Tibial nerve (tissue), 4 donors: ENCODE measurements around the gene PLAC1. TPM values are rescaled to one million over a fixed set of nuclear protein-coding genes. Genes with fewer than 3 reads are reported as not detected.

Experiments used
- DNase-seq, 2 donors: peaks; one replicate each; pipeline ENCODE4 v3.0.0-alpha.2; 2019; ENCODE audit warnings: low spot score in 2 of 2
- H3K27ac ChIP-seq, 4 donors: fragments of 200-600 bp; sonication (generic) in 3 of 4; one replicate each; pipeline ENCODE4 v1.5.1; 2017 to 2019; ENCODE audit warnings: mild to moderate bottlenecking in 1 of 4
- H3K27me3 ChIP-seq, 2 donors: fragments of 200-600 bp; sonication (generic) in 1 of 2; one replicate each; pipeline versions ENCODE4 v1.5.1 to v1.6.0; 2017 to 2019
- H3K36me3 ChIP-seq, 3 donors: fragments of 200-600 bp; sonication (generic); one replicate each; pipeline ENCODE4 v1.5.1; 2018 to 2019
- H3K4me1 ChIP-seq, 4 donors: fragments of 200-600 bp; sonication (generic) in 3 of 4; one replicate each; pipeline ENCODE4 v1.5.1; 2017 to 2019
- H3K4me3 ChIP-seq, 4 donors: fragments of 200-600 bp; sonication (generic) in 3 of 4; one replicate each; pipeline ENCODE4 v1.5.1; 2017 to 2019; ENCODE audit warnings: mild to moderate bottlenecking in 1 of 4, moderate library complexity in 1 of 4
- H3K9me3 ChIP-seq, 4 donors: fragments of 200-600 bp; sonication (generic) in 3 of 4; one replicate each; pipeline ENCODE4 v1.5.1; 2017 to 2019
- CTCF ChIP-seq, 5 experiments: fragments of 200-600 bp in 3 of 5; fragments of 450-650 bp in 2 of 5; sonication (generic) in 3 of 5; IDR thresholded peaks; one replicate each; pipeline ENCODE4 v1.5.1; 2016 to 2019; ENCODE audit warnings: antibody characterized with exemption in 5 of 5, mild to moderate bottlenecking in 3 of 5, moderate library complexity in 2 of 5
- EP300 ChIP-seq, 2 donors: sonication (generic); formaldehyde crosslinking; IDR thresholded peaks; one replicate each; pipeline ENCODE4 v1.6.1; 2017; ENCODE audit warnings: antibody characterized with exemption in 2 of 2, mild to moderate bottlenecking in 1 of 2
- POLR2A ChIP-seq, 2 donors: fragments of 450-650 bp; IDR thresholded peaks; one replicate each; pipeline ENCODE4 v1.6.1; 2017; ENCODE audit warnings: antibody characterized with exemption in 2 of 2, mild to moderate bottlenecking in 2 of 2, moderate library complexity in 2 of 2
- WGBS, 2 donors: methylation state at CpG; one replicate each; pipeline ENCODE4 v1.1.5; 2018; 5-methylcytosine and 5-hydroxymethylcytosine counted together
- total RNA-seq, 4 donors: library from RNA; depleted of rRNA; stranded (reverse); fragments of >200 nt; gene quantifications; one replicate each; pipeline ENCODE4 v1.1.0, GENCODE V29; 2016

The PLAC1 gene
- total RNA-seq, 4 donors from 2014 or later: not detected

- TF ChIP-seq POLR2A (IDR thresholded peaks at IDR 0.05): no peak
- no peak for TF ChIP-seq EP300 (IDR thresholded peaks at IDR 0.05)
- no peak for TF ChIP-seq CTCF (IDR thresholded peaks at IDR 0.05)
- H3K36me3 ChIP-seq: no peaks in the 10 kb centered on the region
- DNase-seq: no peak
- H3K4me1 ChIP-seq: no peaks in the 10 kb centered on the region
- peaks cover 0 to 4% of the 10 kb centered on the region in 2 donors for H3K27me3 ChIP-seq
- H3K9me3 ChIP-seq: no peaks in the 10 kb centered on the region
- H3K4me3 ChIP-seq: no peak overlapping the region
- WGBS, 2 donors: 31 to 37% methylated on average over 1 of the region's 1 CpG
- no peak overlapping the region for H3K27ac ChIP-seq
Observed at GRCh38 chrX:134660627-134661026, 2.4 kb upstream of the PLAC1 start.

GRCh38 chrX:134659761-134660160 lies 1.5 kb upstream of the PLAC1 start:
- WGBS, 2 donors: 96 to 100% methylated on average over 1 of the region's 1 CpG
- no peak overlapping the region for H3K27ac ChIP-seq

GRCh38 chrX:134658760-134659023 lies 421 bp upstream of the PLAC1 start:
- TF ChIP-seq POLR2A (IDR thresholded peaks at IDR 0.05) (no peak), CTCF (IDR thresholded peaks at IDR 0.05) (no peak), EP300 (IDR thresholded peaks at IDR 0.05) (no peak)
- WGBS, 2 donors: 69 to 71% methylated on average over 1 of the region's 1 CpG
- H3K4me1 ChIP-seq: no peaks in the 10 kb centered on the region
- H3K4me3 ChIP-seq: no peak overlapping the region
- H3K27ac ChIP-seq: no peak overlapping the region
- H3K9me3 ChIP-seq: no peaks in the 10 kb centered on the region
- DNase-seq: no peak
- no peaks in the 10 kb centered on the region for H3K36me3 ChIP-seq
- peaks cover 0 to 4% of the 10 kb centered on the region in 2 donors for H3K27me3 ChIP-seq

More at GRCh38 chrX:134659761-134660160, 1.5 kb upstream of the PLAC1 start:
- Histone ChIP-seq H3K4me3 (no peak overlapping the region), H3K36me3 (no peaks in the 10 kb centered on the region), H3K9me3 (no peaks in the 10 kb centered on the region), H3K4me1 (no peaks in the 10 kb centered on the region), H3K27me3 (peaks cover 0 to 4% of the 10 kb centered on the region in 2 donors)
- TF ChIP-seq EP300 (IDR thresholded peaks at IDR 0.05): no peak
- no peak for DNase-seq

GRCh38 chrX:134654398-134655012 lies 3.8 kb downstream of the PLAC1 start:
- Histone ChIP-seq H3K27me3 (no peaks in the 10 kb centered on the region), H3K4me3 (no peak overlapping the region), H3K27ac (no peak overlapping the region), H3K9me3 (no peaks in the 10 kb centered on the region), H3K36me3 (no peaks in the 10 kb centered on the region), H3K4me1 (no peaks in the 10 kb centered on the region)
- WGBS, 2 donors: 56 to 80% methylated on average over 3 of the region's 3 CpGs
- no peak for TF ChIP-seq CTCF (IDR thresholded peaks at IDR 0.05)
- TF ChIP-seq EP300 (IDR thresholded peaks at IDR 0.05): no peak
- no peak for TF ChIP-seq POLR2A (IDR thresholded peaks at IDR 0.05)
- DNase-seq: no peak

GRCh38 chrX:134653835-134654234 lies 4.4 kb downstream of the PLAC1 start:
- 24 to 33% methylated on average over 1 of the region's 1 CpG for WGBS, 2 donors
- DNase-seq: no peak
- no peaks in the 10 kb centered on the region for H3K4me1 ChIP-seq
- H3K9me3 ChIP-seq: no peaks in the 10 kb centered on the region
- no peak overlapping the region for H3K27ac ChIP-seq
- H3K27me3 ChIP-seq: no peaks in the 10 kb centered on the region
- TF ChIP-seq CTCF (IDR thresholded peaks at IDR 0.05) (no peak), POLR2A (IDR thresholded peaks at IDR 0.05) (no peak), EP300 (IDR thresholded peaks at IDR 0.05) (no peak)
- H3K4me3 ChIP-seq: no peak overlapping the region
- H3K36me3 ChIP-seq: no peaks in the 10 kb centered on the region

- Histone ChIP-seq H3K4me1 (no peaks in the 10 kb centered on the region), H3K36me3 (no peaks in the 10 kb centered on the region), H3K9me3 (no peaks in the 10 kb centered on the region), H3K27ac (no peak overlapping the region), H3K27me3 (no peaks in the 10 kb centered on the region), H3K4me3 (no peak overlapping the region)
- 60 to 62% methylated on average over 6 of the region's 6 CpGs for WGBS, 2 donors
- TF ChIP-seq POLR2A (IDR thresholded peaks at IDR 0.05): no peak
- no peak for TF ChIP-seq EP300 (IDR thresholded peaks at IDR 0.05)
- no peak for TF ChIP-seq CTCF (IDR thresholded peaks at IDR 0.05)
- DNase-seq: no peak
Observed at GRCh38 chrX:134650701-134651100, 7.6 kb downstream of the PLAC1 start.
